ENCODE measurements around the gene GINM1.
A peak's percentile ranks its signal among the peaks of the same experiment; 100 is the strongest.

GINM1 gene

GRCh38 chr6:149600508-149600907 is 34.3 kb downstream of the GINM1 start:
- DNase-seq (ENCODE audit: low spot score): no peak

DNA sequence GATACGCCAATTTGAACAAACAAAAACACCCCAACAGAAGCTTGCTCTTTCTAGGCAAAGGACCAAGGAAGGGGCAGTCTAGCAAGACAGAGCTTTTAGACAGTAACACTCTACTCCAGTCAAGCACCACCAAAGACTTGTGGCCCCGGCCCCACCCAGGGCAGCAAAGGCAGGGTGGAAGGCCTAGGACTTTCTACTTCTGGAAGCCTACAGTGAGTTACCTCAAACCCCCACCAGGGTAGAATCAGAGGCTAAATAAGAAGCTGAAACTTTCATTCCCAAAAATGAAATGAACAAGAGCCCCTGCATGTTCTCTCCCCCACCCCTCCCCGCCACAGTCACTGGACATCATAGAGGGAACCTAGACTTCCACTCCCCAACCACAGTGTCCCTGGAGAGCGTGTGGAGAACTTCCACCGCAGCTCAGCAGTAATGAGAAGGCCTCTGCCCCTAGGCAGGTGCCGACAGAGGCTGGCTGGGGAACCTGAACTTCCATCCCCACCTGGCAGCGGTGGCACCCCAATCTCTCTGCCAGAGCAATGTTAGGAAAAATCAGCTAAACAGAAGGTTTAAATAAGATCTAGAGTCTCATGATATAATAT is 42.3 kb downstream of the GINM1 start:
- DNase-seq (ENCODE audit: low spot score): peak; percentile 12

DNA sequence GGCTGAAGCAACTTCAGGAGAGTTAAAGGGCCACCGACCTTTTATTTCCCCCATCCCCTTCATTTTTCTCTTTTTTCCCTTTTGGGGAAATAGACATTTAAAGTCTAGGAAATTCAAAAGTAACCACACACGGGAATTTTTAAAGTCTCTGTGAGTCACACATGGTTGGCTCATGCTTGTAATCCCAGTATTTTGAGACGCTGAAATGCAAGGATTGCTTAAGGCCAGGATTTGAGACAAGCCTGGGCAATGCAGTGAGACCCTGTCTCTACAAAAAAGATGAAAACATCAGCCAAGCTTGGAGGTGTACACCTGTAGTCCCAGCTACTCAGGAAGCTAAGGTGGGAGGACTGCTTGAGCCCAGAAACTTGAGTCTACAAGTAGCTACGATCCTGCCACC is 48.2 kb downstream of the GINM1 start:
- DNase-seq (ENCODE audit: low spot score): no peak

GRCh38 chr6:149615805-149616204 is 49.6 kb downstream of the GINM1 start:
- no peak for DNase-seq (ENCODE audit: low spot score)

- DNase-seq (ENCODE audit: low spot score): no peak
Measured at GRCh38 chr6:149627672-149628071, 61.5 kb downstream of the GINM1 start.

- DNase-seq (ENCODE audit: low spot score): no peak
Measured at GRCh38 chr6:149628875-149629510, 62.8 kb downstream of the GINM1 start.

GRCh38 chr6:149634315-149634714 is 68.1 kb downstream of the GINM1 start:
- no peak for DNase-seq (ENCODE audit: low spot score)

DNA sequence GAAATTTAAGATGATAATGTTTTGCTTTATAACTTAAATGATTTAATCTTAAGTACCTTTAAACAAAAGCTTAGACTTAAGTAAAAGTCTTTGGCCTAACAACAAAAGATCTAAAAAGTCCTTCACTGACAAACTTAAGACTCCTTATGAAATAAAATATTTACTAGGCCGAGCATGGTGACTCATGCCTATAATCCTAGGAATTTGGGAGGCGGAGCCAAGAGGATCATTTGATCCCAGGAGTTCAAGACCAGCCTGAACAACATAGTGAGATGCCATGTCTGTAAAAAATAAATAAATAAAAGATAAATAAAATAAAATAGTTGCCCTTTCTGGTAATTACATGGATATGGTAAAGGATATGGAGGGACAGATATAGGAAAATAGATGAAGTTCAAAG is 69.9 kb downstream of the GINM1 start:
- no peak for DNase-seq (ENCODE audit: low spot score)

Data from HuH-7 (cell line).